Lung (tissue), 12 donors: Measurements from ENCODE around the gene CDHR5. TPM values are rescaled to one million over a fixed set of nuclear protein-coding genes. Genes with fewer than 3 reads are reported as not detected.

Experiments
- ATAC-seq: fragments of 200-7000 bp; cut with Tn5 transposase; one replicate; pipeline ENCODE4 v1.9.1; 2020; ENCODE audit warnings: moderate number of reproducible peaks; ENCODE audit not compliant: insufficient read depth, low FRiP score
- DNase-seq, 3 donors: peaks; one replicate each; pipeline ENCODE4 v3.0.0-alpha.2; 2013 to 2017
- H3K27ac ChIP-seq, 2 donors: one replicate each; pipeline ENCODE4 v1.5.1; 2013; ENCODE audit warnings: mild to moderate bottlenecking in 2 of 2, moderate library complexity in 2 of 2, control low read depth in 1 of 2, inconsistent platforms in 1 of 2, low read depth in 1 of 2, low read length in 1 of 2
- H3K27me3 ChIP-seq, 3 donors: one replicate each; pipeline ENCODE4 v1.5.1; 2013; ENCODE audit warnings: low read length in 2 of 3; ENCODE audit not compliant: control insufficient read depth in 3 of 3, insufficient read depth in 3 of 3
- H3K36me3 ChIP-seq, 4 donors: one replicate each; pipeline ENCODE4 v1.5.1; 2013; ENCODE audit warnings: low read length in 4 of 4, mild to moderate bottlenecking in 1 of 4, moderate library complexity in 1 of 4; ENCODE audit not compliant: control insufficient read depth in 4 of 4, insufficient read depth in 4 of 4
- H3K4me1 ChIP-seq, 5 donors: one replicate each; pipeline ENCODE4 v1.5.1; 2013; ENCODE audit warnings: low read length in 5 of 5, mild to moderate bottlenecking in 2 of 5, moderate library complexity in 1 of 5; ENCODE audit not compliant: control insufficient read depth in 5 of 5, insufficient read depth in 5 of 5
- H3K4me3 ChIP-seq: one replicate; pipeline ENCODE4 v1.5.1; 2013; ENCODE audit warnings: mild to moderate bottlenecking, control low read depth, moderate library complexity
- H3K9ac ChIP-seq, 2 donors: one replicate each; pipeline ENCODE4 v1.5.1; 2013; ENCODE audit warnings: low read length in 2 of 2, control low read depth in 1 of 2; ENCODE audit not compliant: insufficient read depth in 1 of 2
- H3K9me3 ChIP-seq, 4 donors: one replicate each; pipeline ENCODE4 v1.5.1; 2013; ENCODE audit warnings: low read length in 3 of 4, mild to moderate bottlenecking in 1 of 4, moderate library complexity in 1 of 4; ENCODE audit not compliant: control insufficient read depth in 4 of 4, insufficient read depth in 3 of 4
- CTCF ChIP-seq: IDR thresholded peaks from 2 replicates; pipeline ENCODE4 v1.5.1; 2012; ENCODE audit warnings: mild to moderate bottlenecking; ENCODE audit errors: control extremely low read depth, extremely low read depth
- WGBS, 2 donors: extraction: QIAGEN DNeasy Blood & Tissue Kit; methylation state at CpG; one replicate each; pipeline ENCODE4 v1.1.7; 2013; 5-methylcytosine and 5-hydroxymethylcytosine counted together
- polyA plus RNA-seq, 2 donors: library from polyadenylated mRNA; stranded (reverse); fragments of 200-250 nt; gene quantifications; one replicate each; pipeline ENCODE4 v1.2.1, GENCODE V29; 2013
- total RNA-seq, 2 donors: library from RNA; depleted of rRNA in 1 of 2; stranded (reverse); fragments of >200 nt in 1 of 2; gene quantifications; one replicate each; pipeline ENCODE4 v1.2.1, GENCODE V29; 2014 to 2021
- donor health status: control.
- donor health status: control.
- donor health status: Bipolar disorder and iron deficiency.
- donor health status: healthy.
- donor health status: DM: yes; HTN: yes; CAD: no.

CDHR5 gene
- total and polyA plus RNA-seq, 4 donors, result 0.02 to 0.10 TPM; not detected in 2

- H3K4me3 ChIP-seq, result peak overlapping the region; percentile 99
- ATAC-seq (no peak), DNase-seq (no peak)
- peak overlapping the region; percentile 5 to 87 for H3K27ac ChIP-seq
- WGBS, 2 donors, result 4 to 6% methylated on average over 37 to 42 of the region's 48 CpGs
- no peaks in the 10 kb centered on the region for H3K9me3 ChIP-seq
- peaks cover 4 to 34% (median 15%) of the 10 kb centered on the region in 5 donors for H3K4me1 ChIP-seq
- peak overlapping the region; percentile 61 to 76 for H3K9ac ChIP-seq
- peaks cover 0 to 9% (median 5%) of the 10 kb centered on the region in 4 donors for H3K36me3 ChIP-seq
- H3K27me3 ChIP-seq, result peaks cover 0 to 5% (median 0%) of the 10 kb centered on the region in 3 donors
- no peak for TF ChIP-seq CTCF
These were observed 47.7 kb downstream of the CDHR5 start for GRCh38 chr11:576811-577610.

GRCh38 chr11:575996-576768, 48.6 kb downstream of the CDHR5 start, which contains the start of gene PHRF1:
Gene PHRF1, plus strand, starts transcription at chr11:576470. Its CDS starts 5,043 bp downstream, at chr11:581513.
- H3K27me3 ChIP-seq, result peaks cover 0 to 5% (median 0%) of the 10 kb centered on the region in 3 donors
- no peaks in the 10 kb centered on the region for H3K9me3 ChIP-seq
- 0 to 1% methylated on average over 63 to 99 of the region's 99 CpGs for WGBS, 2 donors
- peaks cover 0 to 3% (median 1%) of the 10 kb centered on the region in 4 donors for H3K36me3 ChIP-seq
- ATAC-seq (peak; percentile 92), DNase-seq (peak; percentile 96 to 97 (median 96))
- H3K9ac ChIP-seq, result peak within 1 kb of the TSS; percentile 61 to 82
- no peak for TF ChIP-seq CTCF
- peak within 1 kb of the TSS; percentile 99 for H3K4me3 ChIP-seq
- peaks cover 4 to 32% (median 18%) of the 10 kb centered on the region in 5 donors for H3K4me1 ChIP-seq
- H3K27ac ChIP-seq, result peak within 1 kb of the TSS; percentile 93 to 98

GRCh38 chr11:575313-575995, 49.3 kb downstream of the CDHR5 start:
- Histone ChIP-seq H3K27ac (peak overlapping the region in 1 of 2 donors; percentile 15), H3K36me3 (peaks cover 0 to 3% (median 1%) of the 10 kb centered on the region in 4 donors), H3K9me3 (no peaks in the 10 kb centered on the region), H3K27me3 (peaks cover 0 to 5% (median 0%) of the 10 kb centered on the region in 3 donors), H3K9ac (no peak overlapping the region), H3K4me1 (peaks cover 4 to 32% (median 18%) of the 10 kb centered on the region in 5 donors), H3K4me3 (peak overlapping the region; percentile 51)
- DNase-seq, result no peak
- peak; percentile 2 for ATAC-seq
- TF ChIP-seq CTCF, result no peak
- WGBS, 2 donors, result 1% methylated on average over 64 to 81 of the region's 81 CpGs
